Ovary (tissue), 3 donors: ENCODE data around the gene BSN.

Experiments
- EP300 ChIP-seq: sonication (generic); formaldehyde crosslinking; IDR thresholded peaks from one replicate; pipeline ENCODE4 v1.6.1; 2017; ENCODE audit warnings: antibody characterized with exemption
- POLR2A ChIP-seq: fragments of 450-650 bp; IDR thresholded peaks from one replicate; pipeline ENCODE4 v1.6.1; 2017; ENCODE audit warnings: antibody characterized with exemption, mild to moderate bottlenecking, moderate library complexity
- TF ChIP-seq, protein P1 (sequence below), 3 donors: fragments of 450-650 bp in 2 of 3; fragments of 200-600 bp in 1 of 3; IDR thresholded peaks; one replicate each; pipeline versions ENCODE4 v1.5.1 to v1.8.0; 2016 to 2022; ENCODE audit warnings: antibody characterized with exemption in 3 of 3, mild to moderate bottlenecking in 1 of 3
- donor health status: DM: no; HTN: no; CAD: no.

DNA sequence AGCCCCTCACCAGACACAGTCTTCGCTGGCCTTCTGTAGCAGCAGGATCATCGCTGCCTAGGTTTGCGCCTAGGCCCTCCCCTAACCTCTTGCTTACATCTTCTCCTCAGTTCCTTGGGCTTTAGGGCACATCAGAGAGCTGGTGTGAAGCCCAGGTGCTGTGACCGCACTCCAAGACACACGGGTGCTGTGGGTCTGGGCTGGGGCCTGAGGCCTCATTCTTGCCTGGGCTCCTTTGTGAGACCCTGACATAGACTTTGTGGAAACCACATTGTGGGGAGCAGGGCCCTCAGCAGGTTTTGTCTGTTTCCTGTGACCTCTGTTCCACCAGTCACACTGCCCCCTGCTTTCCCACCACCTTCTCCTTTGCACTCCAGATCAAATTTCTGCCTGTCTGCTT is 157.2 kb downstream of the BSN start:
- TF ChIP-seq, protein P1, sequence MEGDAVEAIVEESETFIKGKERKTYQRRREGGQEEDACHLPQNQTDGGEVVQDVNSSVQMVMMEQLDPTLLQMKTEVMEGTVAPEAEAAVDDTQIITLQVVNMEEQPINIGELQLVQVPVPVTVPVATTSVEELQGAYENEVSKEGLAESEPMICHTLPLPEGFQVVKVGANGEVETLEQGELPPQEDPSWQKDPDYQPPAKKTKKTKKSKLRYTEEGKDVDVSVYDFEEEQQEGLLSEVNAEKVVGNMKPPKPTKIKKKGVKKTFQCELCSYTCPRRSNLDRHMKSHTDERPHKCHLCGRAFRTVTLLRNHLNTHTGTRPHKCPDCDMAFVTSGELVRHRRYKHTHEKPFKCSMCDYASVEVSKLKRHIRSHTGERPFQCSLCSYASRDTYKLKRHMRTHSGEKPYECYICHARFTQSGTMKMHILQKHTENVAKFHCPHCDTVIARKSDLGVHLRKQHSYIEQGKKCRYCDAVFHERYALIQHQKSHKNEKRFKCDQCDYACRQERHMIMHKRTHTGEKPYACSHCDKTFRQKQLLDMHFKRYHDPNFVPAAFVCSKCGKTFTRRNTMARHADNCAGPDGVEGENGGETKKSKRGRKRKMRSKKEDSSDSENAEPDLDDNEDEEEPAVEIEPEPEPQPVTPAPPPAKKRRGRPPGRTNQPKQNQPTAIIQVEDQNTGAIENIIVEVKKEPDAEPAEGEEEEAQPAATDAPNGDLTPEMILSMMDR (IDR thresholded peaks at IDR 0.05), result no peak
- TF ChIP-seq POLR2A (no peak), EP300 (no peak)
